ENCODE results near the gene SIAE.

Gene SIAE

GRCh38 chr11:124662106-124662505 is 11.4 kb downstream of the SIAE start:
- DNase-seq: no peak

- no peak for DNase-seq
Measured at GRCh38 chr11:124661553-124661952, 12.0 kb downstream of the SIAE start.

GRCh38 chr11:124658986-124659385 is 14.6 kb downstream of the SIAE start:
- no peak for DNase-seq

GRCh38 chr11:124658501-124658900 is 15.0 kb downstream of the SIAE start:
- DNase-seq: no peak

GRCh38 chr11:124657904-124658303 is 15.6 kb downstream of the SIAE start:
- no peak for DNase-seq

GRCh38 chr11:124656774-124657630 is 16.5 kb downstream of the SIAE start:
- DNase-seq: peak in 1 of 2 donors; percentile 63

- no peak for DNase-seq
Measured at GRCh38 chr11:124648610-124649009, 24.9 kb downstream of the SIAE start.

- DNase-seq: no peak
Measured at GRCh38 chr11:124646148-124646547, 27.4 kb downstream of the SIAE start.

GRCh38 chr11:124644426-124645280 is 28.9 kb downstream of the SIAE start:
- DNase-seq: peak; percentile 39 to 66

- no peak for DNase-seq
Measured at GRCh38 chr11:124643605-124644425, 29.7 kb downstream of the SIAE start.

- no peak for DNase-seq
Measured at GRCh38 chr11:124643042-124643604, 30.4 kb downstream of the SIAE start.

GRCh38 chr11:124642628-124643027 is 30.9 kb downstream of the SIAE start:
- no peak for DNase-seq

GRCh38 chr11:124640666-124641065 is 32.9 kb downstream of the SIAE start:
- no peak for DNase-seq

- no peak for DNase-seq
Measured at GRCh38 chr11:124639186-124639585, 34.4 kb downstream of the SIAE start.

GRCh38 chr11:124638500-124638899 is 35.0 kb downstream of the SIAE start:
- DNase-seq: no peak

- DNase-seq: no peak
Measured at GRCh38 chr11:124635932-124636331, 37.6 kb downstream of the SIAE start.

- no peak for DNase-seq
Measured at GRCh38 chr11:124633355-124633754, 40.2 kb downstream of the SIAE start.

- DNase-seq: no peak
Measured at GRCh38 chr11:124629961-124630360, 43.6 kb downstream of the SIAE start.

GRCh38 chr11:124627546-124627945 is 46.0 kb downstream of the SIAE start:
- no peak for DNase-seq

GRCh38 chr11:124625504-124626168 is 47.9 kb downstream of the SIAE start:
- no peak for DNase-seq

GRCh38 chr11:124623861-124624525 is 49.5 kb downstream of the SIAE start:
- no peak for DNase-seq
